HEK293 (cell line): ENCODE measurements around the gene CLIC5.

Experiments
- CTCF ChIA-PET: fragments of 350-600 bp; formaldehyde crosslinking; extraction: SDS; loops from one replicate; lab custom pipeline; 2021; ENCODE audit warnings: antibody characterized with exemption; lab: Yijun Ruan, JAX
- POLR2A ChIA-PET: fragments of 300-600 bp; formaldehyde crosslinking; extraction: SDS; loops from one replicate; lab custom pipeline; 2020; ENCODE audit warnings: antibody characterized with exemption, inconsistent platforms; lab: Yijun Ruan, JAX
- H3K27ac ChIP-seq: fragments of 200-500 bp; sonication (Bioruptor generic); 2 replicates; pipeline ENCODE4 v1.5.1; 2014; ENCODE audit warnings: low read depth, low read length, control low read depth, inconsistent platforms; ENCODE audit errors: extremely low read depth
- H3K36me3 ChIP-seq, 2 experiments: fragments of 200-500 bp in 1 of 2; sonication (Bioruptor generic) in 1 of 2; 1 replicate in 1 of 2; 2 replicates in 1 of 2; pipeline ENCODE4 v1.5.1; 2014 to 2017; ENCODE audit warnings: inconsistent platforms in 2 of 2, low read length in 2 of 2; ENCODE audit not compliant: control insufficient read depth in 2 of 2, insufficient read depth in 1 of 2
- H3K4me1 ChIP-seq: fragments of 200-500 bp; sonication (Bioruptor generic); 2 replicates; pipeline ENCODE4 v1.5.1; 2014; ENCODE audit warnings: mild to moderate bottlenecking, low read length, inconsistent platforms; ENCODE audit not compliant: control insufficient read depth, insufficient read depth
- H3K4me3 ChIP-seq: 2 replicates; pipeline ENCODE4 v1.5.1; 2011; ENCODE audit warnings: low read depth, mild to moderate bottlenecking, control low read depth, low read length, moderate library complexity
- H3K9me3 ChIP-seq: fragments of 200-500 bp; sonication (Bioruptor generic); 2 replicates; pipeline ENCODE4 v1.5.1; 2014; ENCODE audit warnings: low read depth, low read length, inconsistent platforms; ENCODE audit not compliant: control insufficient read depth, insufficient read depth
- FEZF1 ChIP-seq: fragments of 450-650 bp; formaldehyde crosslinking; IDR thresholded peaks from 2 replicates; pipeline ENCODE4 v1.5.1; 2016; ENCODE audit warnings: missing biosample characterization, missing genetic modification characterization
- GFI1B ChIP-seq: fragments of 450-650 bp; formaldehyde crosslinking; IDR thresholded peaks from 2 replicates; pipeline ENCODE4 v1.5.1; 2016; ENCODE audit warnings: missing biosample characterization, missing genetic modification characterization
- KLF10 ChIP-seq: fragments of 450-650 bp; IDR thresholded peaks from 2 replicates; pipeline ENCODE4 v1.5.1; 2018; ENCODE audit warnings: missing biosample characterization, mild to moderate bottlenecking, missing genetic modification characterization
- OVOL3 ChIP-seq: fragments of 450-650 bp; formaldehyde crosslinking; IDR thresholded peaks from 2 replicates; pipeline ENCODE4 v1.5.1; 2016; ENCODE audit warnings: missing biosample characterization, missing genetic modification characterization
- SP7 ChIP-seq: fragments of 450-650 bp; formaldehyde crosslinking; IDR thresholded peaks from 2 replicates; pipeline ENCODE4 v1.5.1; 2016; ENCODE audit warnings: missing biosample characterization, missing genetic modification characterization
- YY1 ChIP-seq: fragments of 450-650 bp; formaldehyde crosslinking; IDR thresholded peaks from 2 replicates; pipeline ENCODE4 v1.5.1; 2018; ENCODE audit warnings: missing biosample characterization, missing genetic modification characterization
- ZNF214 ChIP-seq: fragments of 450-650 bp; formaldehyde crosslinking; IDR thresholded peaks from 2 replicates; pipeline ENCODE4 v1.5.1; 2017; ENCODE audit warnings: missing biosample characterization, mild to moderate bottlenecking, missing genetic modification characterization, borderline replicate concordance
- ZNF223 ChIP-seq: fragments of 450-650 bp; formaldehyde crosslinking; IDR thresholded peaks from 2 replicates; pipeline ENCODE4 v1.5.1; 2016; ENCODE audit warnings: missing biosample characterization, missing genetic modification characterization
- ZNF239 ChIP-seq: fragments of 450-650 bp; formaldehyde crosslinking; IDR thresholded peaks from 2 replicates; pipeline ENCODE4 v1.5.1; 2016; ENCODE audit warnings: missing biosample characterization, missing genetic modification characterization
- ZNF266 ChIP-seq: fragments of 450-650 bp; formaldehyde crosslinking; IDR thresholded peaks from 2 replicates; pipeline ENCODE4 v1.5.1; 2016; ENCODE audit warnings: missing biosample characterization, missing genetic modification characterization, low read depth
- ZNF426 ChIP-seq: fragments of 450-650 bp; formaldehyde crosslinking; IDR thresholded peaks from 2 replicates; pipeline ENCODE4 v1.5.1; 2017; ENCODE audit warnings: missing biosample characterization, missing genetic modification characterization, mild to moderate bottlenecking, inconsistent platforms, moderate library complexity
- ZNF433 ChIP-seq: fragments of 450-650 bp; formaldehyde crosslinking; IDR thresholded peaks from 2 replicates; pipeline ENCODE4 v1.5.1; 2016; ENCODE audit warnings: missing biosample characterization, missing genetic modification characterization, low read depth
- ZNF473 ChIP-seq: fragments of 450-650 bp; formaldehyde crosslinking; IDR thresholded peaks from 2 replicates; pipeline ENCODE4 v1.5.1; 2017; ENCODE audit warnings: missing biosample characterization, missing genetic modification characterization
- ZNF792 ChIP-seq: fragments of 450-650 bp; formaldehyde crosslinking; IDR thresholded peaks from 2 replicates; pipeline ENCODE4 v1.5.1; 2016; ENCODE audit warnings: missing biosample characterization, missing genetic modification characterization
- TF ChIP-seq, protein P1 (sequence below): fragments of 450-650 bp; formaldehyde crosslinking; IDR thresholded peaks from 2 replicates; pipeline ENCODE4; 2016; ENCODE audit warnings: missing biosample characterization, missing genetic modification characterization
- TF ChIP-seq, protein P2 (sequence below): fragments of 450-650 bp; formaldehyde crosslinking; conservative IDR thresholded peaks from 2 replicates; pipeline ENCODE4 v1.5.1; 2016; ENCODE audit warnings: low read depth, missing biosample characterization, missing genetic modification characterization
- TF ChIP-seq, protein P3 (sequence below): fragments of 450-650 bp; IDR thresholded peaks from 2 replicates; pipeline ENCODE4 v1.5.1; 2018; ENCODE audit warnings: missing biosample characterization, mild to moderate bottlenecking, missing genetic modification characterization
- TF ChIP-seq, protein P4 (sequence below): fragments of 450-650 bp; formaldehyde crosslinking; IDR thresholded peaks from 2 replicates; pipeline ENCODE4 v1.5.1; 2016; ENCODE audit warnings: missing biosample characterization, missing genetic modification characterization
- TF ChIP-seq, protein P5 (sequence below): fragments of 450-650 bp; formaldehyde crosslinking; IDR thresholded peaks from 2 replicates; pipeline ENCODE4 v1.5.1; 2017; ENCODE audit warnings: missing biosample characterization, mild to moderate bottlenecking, missing genetic modification characterization, moderate library complexity

The CLIC5 gene

DNA sequence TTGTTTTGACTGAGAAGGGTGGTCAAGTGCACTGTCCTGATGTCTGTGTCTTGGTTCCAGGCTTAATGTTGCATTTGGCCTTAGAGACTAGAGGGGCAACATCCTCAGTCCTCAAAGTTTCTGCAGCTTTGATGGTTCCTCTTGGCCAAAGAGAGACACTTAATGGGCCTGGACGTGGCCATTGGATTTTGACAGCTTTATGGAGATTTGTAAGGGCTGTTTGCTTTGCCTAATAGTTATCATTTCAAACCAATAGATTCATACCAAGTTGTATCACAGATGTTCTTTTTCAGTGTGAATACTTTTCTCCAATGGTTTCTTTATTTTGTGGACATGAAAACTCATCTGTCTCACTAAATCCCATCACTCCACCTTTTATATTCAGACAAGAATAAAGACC lies 45.8 kb upstream of the CLIC5 start (continued):
- TF ChIP-seq, protein P1, sequence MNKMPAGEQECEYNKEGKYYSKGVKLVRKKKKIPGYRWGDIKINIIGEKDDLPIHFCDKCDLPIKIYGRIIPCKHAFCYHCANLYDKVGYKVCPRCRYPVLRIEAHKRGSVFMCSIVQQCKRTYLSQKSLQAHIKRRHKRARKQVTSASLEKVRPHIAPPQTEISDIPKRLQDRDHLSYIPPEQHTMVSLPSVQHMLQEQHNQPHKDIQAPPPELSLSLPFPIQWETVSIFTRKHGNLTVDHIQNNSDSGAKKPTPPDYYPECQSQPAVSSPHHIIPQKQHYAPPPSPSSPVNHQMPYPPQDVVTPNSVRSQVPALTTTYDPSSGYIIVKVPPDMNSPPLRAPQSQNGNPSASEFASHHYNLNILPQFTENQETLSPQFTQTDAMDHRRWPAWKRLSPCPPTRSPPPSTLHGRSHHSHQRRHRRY (tag by site-specific recombination): no peak

DNA sequence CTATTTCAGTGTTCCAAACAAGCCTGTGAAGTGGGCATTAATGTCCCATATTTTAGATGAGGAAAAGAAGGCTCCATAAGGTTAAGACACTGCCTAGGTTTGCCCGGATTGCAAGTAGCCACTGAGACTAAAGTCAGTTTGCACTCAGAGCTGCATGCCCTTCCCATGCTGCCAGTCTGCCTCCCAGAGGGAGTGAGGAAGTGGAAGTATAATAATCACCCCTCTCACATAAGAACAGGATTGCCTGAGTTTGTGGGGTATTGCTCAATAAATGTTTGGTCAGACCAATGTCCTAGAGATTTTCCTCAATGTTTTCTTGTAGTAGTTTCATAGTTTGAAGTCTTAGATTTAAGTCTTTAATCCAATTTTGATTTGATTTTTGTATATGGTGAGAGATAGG lies 43.9 kb upstream of the CLIC5 start:
- Histone ChIP-seq H3K27ac (no peak overlapping the region), H3K9me3 (no peaks in the 10 kb centered on the region; the same call in 1 of the 2 replicates), H3K36me3 (no peaks in the 10 kb centered on the region), H3K4me1 (no peaks in the 10 kb centered on the region), H3K4me3 (no peak overlapping the region)
- CTCF ChIA-PET: no interaction called here
- TF ChIP-seq KLF10 (tag by site-specific recombination): no peak
- TF ChIP-seq GFI1B (tag by site-specific recombination): no peak
- no peak for TF ChIP-seq ZNF239
- no peak for TF ChIP-seq ZNF266 (tag by site-specific recombination)
- TF ChIP-seq FEZF1 (tag by site-specific recombination): no peak
- TF ChIP-seq YY1 (tag by site-specific recombination): no peak
- TF ChIP-seq SP7 (tag by site-specific recombination): no peak
- TF ChIP-seq, protein P2, sequence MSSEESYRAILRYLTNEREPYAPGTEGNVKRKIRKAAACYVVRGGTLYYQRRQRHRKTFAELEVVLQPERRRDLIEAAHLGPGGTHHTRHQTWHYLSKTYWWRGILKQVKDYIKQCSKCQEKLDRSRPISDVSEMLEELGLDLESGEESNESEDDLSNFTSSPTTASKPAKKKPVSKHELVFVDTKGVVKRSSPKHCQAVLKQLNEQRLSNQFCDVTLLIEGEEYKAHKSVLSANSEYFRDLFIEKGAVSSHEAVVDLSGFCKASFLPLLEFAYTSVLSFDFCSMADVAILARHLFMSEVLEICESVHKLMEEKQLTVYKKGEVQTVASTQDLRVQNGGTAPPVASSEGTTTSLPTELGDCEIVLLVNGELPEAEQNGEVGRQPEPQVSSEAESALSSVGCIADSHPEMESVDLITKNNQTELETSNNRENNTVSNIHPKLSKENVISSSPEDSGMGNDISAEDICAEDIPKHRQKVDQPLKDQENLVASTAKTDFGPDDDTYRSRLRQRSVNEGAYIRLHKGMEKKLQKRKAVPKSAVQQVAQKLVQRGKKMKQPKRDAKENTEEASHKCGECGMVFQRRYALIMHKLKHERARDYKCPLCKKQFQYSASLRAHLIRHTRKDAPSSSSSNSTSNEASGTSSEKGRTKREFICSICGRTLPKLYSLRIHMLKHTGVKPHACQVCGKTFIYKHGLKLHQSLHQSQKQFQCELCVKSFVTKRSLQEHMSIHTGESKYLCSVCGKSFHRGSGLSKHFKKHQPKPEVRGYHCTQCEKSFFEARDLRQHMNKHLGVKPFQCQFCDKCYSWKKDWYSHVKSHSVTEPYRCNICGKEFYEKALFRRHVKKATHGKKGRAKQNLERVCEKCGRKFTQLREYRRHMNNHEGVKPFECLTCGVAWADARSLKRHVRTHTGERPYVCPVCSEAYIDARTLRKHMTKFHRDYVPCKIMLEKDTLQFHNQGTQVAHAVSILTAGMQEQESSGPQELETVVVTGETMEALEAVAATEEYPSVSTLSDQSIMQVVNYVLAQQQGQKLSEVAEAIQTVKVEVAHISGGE (tag by site-specific recombination): no peak
- TF ChIP-seq, protein P3, sequence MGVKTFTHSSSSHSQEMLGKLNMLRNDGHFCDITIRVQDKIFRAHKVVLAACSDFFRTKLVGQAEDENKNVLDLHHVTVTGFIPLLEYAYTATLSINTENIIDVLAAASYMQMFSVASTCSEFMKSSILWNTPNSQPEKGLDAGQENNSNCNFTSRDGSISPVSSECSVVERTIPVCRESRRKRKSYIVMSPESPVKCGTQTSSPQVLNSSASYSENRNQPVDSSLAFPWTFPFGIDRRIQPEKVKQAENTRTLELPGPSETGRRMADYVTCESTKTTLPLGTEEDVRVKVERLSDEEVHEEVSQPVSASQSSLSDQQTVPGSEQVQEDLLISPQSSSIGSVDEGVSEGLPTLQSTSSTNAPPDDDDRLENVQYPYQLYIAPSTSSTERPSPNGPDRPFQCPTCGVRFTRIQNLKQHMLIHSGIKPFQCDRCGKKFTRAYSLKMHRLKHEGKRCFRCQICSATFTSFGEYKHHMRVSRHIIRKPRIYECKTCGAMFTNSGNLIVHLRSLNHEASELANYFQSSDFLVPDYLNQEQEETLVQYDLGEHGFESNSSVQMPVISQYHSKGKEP: no peak
- TF ChIP-seq ZNF426: no peak
- TF ChIP-seq ZNF433 (tag by site-specific recombination): no peak
- no peak for TF ChIP-seq ZNF214 (tag by site-specific recombination)
- no peak for TF ChIP-seq OVOL3
- no peak for TF ChIP-seq ZNF223 (tag by site-specific recombination)
- POLR2A ChIA-PET: no interaction called here

DNA sequence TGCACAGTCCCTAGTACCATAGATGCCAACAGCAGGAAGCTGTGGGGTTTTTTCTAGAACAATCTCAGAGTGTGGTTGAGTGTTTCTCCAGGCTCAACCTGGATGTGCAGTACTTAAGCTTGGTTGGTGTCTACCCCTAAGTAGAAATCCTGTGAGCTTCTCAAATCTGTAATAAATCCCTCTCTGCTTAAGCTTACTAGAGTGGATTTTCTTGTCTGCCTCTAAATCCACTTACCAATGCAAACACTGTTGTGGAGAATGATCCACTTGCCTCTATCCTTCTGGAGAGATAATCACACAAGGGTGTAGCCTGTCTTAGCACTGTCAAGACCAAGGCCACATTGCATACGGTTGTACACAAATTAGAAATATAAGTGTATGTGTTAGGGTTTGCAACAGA lies 43.3 kb upstream of the CLIC5 start:
- no peaks in the 10 kb centered on the region for H3K9me3 ChIP-seq
- H3K27ac ChIP-seq: no peak overlapping the region
- ChIA-PET CTCF (no interaction called here), POLR2A (no interaction called here)
- H3K4me3 ChIP-seq: no peak overlapping the region
- H3K36me3 ChIP-seq: no peaks in the 10 kb centered on the region
- no peaks in the 10 kb centered on the region for H3K4me1 ChIP-seq
- TF ChIP-seq ZNF473 (no peak), ZNF792 (tag by site-specific recombination) (no peak)
- TF ChIP-seq, protein P4, sequence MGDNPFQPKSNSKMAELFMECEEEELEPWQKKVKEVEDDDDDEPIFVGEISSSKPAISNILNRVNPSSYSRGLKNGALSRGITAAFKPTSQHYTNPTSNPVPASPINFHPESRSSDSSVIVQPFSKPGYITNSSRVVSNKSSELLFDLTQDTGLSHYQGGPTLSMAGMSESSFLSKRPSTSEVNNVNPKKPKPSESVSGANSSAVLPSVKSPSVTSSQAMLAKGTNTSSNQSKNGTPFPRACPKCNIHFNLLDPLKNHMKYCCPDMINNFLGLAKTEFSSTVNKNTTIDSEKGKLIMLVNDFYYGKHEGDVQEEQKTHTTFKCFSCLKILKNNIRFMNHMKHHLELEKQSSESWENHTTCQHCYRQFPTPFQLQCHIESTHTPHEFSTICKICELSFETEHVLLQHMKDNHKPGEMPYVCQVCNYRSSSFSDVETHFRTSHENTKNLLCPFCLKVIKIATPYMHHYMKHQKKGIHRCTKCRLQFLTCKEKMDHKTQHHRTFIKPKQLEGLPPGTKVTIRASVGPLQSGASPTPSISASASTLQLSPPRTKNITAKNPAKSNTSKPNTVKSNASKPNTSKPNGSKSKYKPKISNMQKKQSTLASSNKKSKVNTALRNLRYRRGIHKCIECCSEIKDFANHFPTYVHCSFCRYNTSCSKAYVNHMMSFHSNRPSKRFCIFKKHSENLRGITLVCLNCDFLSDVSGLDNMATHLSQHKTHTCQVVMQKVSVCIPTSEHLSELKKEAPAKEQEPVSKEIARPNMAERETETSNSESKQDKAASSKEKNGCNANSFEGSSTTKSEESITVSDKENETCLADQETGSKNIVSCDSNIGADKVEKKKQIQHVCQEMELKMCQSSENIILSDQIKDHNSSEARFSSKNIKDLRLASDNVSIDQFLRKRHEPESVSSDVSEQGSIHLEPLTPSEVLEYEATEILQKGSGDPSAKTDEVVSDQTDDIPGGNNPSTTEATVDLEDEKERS: no peak
- TF ChIP-seq, protein P5, sequence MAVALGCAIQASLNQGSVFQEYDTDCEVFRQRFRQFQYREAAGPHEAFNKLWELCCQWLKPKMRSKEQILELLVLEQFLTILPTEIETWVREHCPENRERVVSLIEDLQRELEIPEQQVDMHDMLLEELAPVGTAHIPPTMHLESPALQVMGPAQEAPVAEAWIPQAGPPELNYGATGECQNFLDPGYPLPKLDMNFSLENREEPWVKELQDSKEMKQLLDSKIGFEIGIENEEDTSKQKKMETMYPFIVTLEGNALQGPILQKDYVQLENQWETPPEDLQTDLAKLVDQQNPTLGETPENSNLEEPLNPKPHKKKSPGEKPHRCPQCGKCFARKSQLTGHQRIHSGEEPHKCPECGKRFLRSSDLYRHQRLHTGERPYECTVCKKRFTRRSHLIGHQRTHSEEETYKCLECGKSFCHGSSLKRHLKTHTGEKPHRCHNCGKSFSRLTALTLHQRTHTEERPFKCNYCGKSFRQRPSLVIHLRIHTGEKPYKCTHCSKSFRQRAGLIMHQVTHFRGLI (tag by site-specific recombination): no peak
- TF ChIP-seq, all 188 proteins: peak for 0
